ENCODE data around the gene IFFO2. TPM values are rescaled to one million over a fixed set of nuclear protein-coding genes. Genes with fewer than 3 reads are reported as not detected.

Gene IFFO2
- total RNA-seq, 2 experiments from 2014 or later: 21.6 to 21.8 TPM

DNA sequence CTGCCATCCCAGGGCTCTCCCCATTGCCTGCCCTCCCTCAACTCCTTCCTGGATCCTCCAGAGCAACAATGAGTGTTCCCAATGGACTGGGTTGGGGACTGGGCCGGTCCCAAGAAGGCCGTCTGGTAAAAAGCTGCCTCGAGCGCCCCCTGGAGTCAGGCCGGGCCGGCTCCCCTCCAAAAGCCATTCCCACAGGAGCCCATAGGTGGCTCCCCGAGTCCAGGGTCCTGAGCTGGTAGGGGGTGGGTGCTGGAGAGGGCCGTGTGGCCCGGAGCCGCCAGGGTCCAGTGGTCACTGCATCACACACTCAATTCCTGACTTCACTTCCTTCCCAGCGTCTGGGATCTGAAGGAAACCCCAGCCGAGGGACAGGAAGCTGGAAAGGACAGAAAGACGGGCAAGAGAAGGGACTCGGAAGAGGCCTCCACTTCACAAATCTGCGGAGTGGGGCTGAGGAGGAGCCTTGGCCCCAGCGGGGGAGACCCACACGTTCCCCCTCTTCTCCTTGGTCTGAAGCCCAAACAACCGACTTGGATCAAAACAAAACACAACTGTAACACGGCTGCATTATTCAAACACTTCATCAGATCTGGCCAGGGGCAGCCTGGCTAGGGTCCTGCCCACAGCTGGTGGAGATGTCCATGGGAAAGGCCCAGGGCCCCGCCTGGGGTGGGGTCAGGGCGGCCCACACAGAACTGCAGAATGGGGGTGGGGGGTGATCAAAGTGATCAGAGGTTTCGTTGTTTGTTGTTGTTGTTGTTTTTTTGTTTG is 43.2 kb downstream of the IFFO2 start:
- Mint-ChIP-seq H3K36me3 (peaks cover 8% of the 10 kb centered on the region), H3K27me3 (no peaks in the 10 kb centered on the region), H3K4me1 (peaks cover 2% of the 10 kb centered on the region), H3K9me3 (no peaks in the 10 kb centered on the region), H3K4me3 (no peak overlapping the region), H3K27ac (no peak overlapping the region)
- DNase-seq: peak; percentile 82
- POLR2A ChIA-PET: interaction anchor here (1.4 to 3.7 kb wide), 2 partner anchors 14 to 42 kb away, joined by 4 to 17 read pairs; no protein-coding TSS in a partner anchor
- peak; percentile 71 for ATAC-seq (ENCODE audit: low read depth)

DNA sequence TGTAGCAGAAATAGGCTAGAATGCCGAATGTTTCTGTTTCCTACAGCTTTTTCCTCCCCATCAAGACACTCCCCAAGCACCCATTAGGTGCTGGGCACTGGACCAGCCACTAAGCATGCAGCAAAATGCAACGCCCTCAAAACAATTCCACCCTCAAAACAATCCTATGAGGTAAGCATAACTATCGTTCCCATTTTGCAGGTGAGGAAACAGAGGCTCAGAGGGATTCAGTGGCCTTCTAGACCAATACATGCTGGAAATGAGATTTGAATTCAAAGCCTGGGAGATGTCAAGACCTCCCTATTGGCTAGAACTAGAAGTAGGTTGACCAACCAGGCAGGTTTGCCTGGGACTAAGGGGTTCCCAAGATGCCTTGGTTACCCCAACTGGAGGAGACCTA is 43.9 kb downstream of the IFFO2 start:
- Mint-ChIP-seq H3K9me3 (no peaks in the 10 kb centered on the region), H3K36me3 (peaks cover 8% of the 10 kb centered on the region), H3K27ac (no peak overlapping the region), H3K4me3 (no peak overlapping the region), H3K4me1 (peaks cover 3% of the 10 kb centered on the region), H3K27me3 (no peaks in the 10 kb centered on the region)
- DNase-seq: no peak
- ATAC-seq (ENCODE audit: low read depth): no peak
- POLR2A ChIA-PET: interaction anchor here (1.4 to 3.7 kb wide), 2 partner anchors 15 to 43 kb away, joined by 4 to 17 read pairs; no protein-coding TSS in a partner anchor

DNA sequence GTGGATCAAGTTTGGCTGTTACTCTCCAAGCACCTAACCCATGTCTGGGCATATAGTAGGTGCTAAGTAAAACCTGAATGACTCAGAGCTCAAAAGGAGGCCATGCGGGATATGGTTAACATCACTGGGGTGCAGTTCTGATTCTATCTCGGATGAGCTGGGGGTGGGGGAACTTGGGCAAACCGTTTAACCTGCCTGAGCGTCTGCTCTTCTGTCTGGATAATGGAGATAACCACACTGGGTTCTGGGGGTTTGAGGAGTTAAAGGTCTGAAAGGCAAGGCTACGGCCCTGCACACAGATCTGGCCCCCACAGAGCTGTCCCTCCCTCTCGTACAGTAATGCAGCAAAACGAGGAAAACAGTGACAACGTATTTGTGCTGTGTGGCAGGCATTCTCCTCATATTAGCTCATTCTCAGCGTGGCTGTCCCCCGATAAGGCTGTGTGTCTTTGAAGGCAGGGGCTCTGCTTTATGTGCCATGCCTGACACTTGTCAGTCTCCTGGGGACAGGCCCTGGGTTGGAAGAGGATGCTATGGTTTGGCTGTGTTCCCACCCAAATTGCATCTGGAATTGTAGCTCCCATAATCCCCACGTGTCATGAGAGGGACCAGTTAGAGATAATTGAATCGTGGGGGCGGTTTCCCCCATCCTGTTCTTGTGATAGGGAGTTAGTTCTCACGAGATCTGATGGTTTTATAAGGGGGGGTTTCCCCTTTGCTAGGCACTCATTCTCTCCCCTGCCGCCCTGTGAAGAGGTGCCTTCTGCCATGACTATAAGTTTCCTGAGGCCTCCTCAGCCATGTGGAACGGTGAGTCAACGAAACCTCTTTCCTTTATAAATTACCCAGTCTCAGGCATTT is 47.3 kb downstream of the IFFO2 start:
- Mint-ChIP-seq H3K4me3 (no peak overlapping the region), H3K4me1 (peaks cover 3% of the 10 kb centered on the region), H3K27ac (no peak overlapping the region), H3K27me3 (no peaks in the 10 kb centered on the region), H3K36me3 (peaks cover 8% of the 10 kb centered on the region), H3K9me3 (no peaks in the 10 kb centered on the region)
- POLR2A ChIA-PET: no interaction called here
- ATAC-seq (ENCODE audit: low read depth) (no peak), DNase-seq (no peak)

DNA sequence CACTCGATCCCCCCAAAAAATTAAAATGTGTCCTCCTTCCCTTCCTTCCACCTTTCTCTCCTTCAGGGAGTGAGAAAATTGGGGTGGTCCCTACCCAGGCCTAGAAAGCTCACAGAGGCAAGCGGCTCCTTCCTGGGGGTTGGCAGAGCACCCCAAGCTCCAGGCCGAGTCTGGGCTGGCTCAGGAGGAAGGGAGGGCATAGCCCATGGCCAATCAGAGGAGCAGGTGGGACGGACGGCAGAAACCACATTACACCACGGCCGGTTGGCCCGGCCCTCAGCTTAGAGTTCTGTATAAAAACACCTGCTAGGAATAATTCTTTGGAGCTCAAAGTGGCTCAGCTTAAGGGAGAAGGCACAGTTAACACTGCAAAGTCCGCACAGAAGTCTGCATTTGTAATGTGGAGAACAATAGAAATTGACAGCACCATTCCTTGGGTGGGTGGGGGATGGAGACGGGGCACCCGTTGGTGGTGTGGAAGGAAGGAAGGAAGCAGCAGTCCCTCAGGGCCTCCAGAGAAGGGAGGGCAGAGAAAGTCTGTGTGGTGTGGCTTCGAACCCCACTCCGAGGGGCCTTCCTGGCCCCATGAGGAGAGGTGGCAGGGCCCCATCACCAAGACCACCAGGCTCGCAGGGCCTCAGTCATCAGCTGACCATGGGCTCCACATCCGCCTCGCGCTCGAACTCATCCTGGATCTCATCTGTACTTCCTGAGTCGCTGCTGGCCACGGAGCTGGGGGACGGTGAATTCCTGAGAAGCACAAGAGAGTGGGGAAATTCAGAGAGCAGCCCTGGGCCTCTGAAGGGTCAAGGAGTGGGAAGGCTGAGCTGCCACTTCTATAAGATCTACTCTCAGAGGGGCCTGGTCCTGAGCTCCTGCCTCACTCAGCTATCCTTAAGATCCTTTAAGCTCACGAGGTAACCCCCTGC is 48.3 kb downstream of the IFFO2 start:
- POLR2A ChIA-PET: interaction anchor here (1.0 to 1.1 kb wide), 2 partner anchors 18 to 334 kb away, joined by 3 to 4 read pairs; no protein-coding TSS in a partner anchor
- Mint-ChIP-seq H3K4me3 (no peak overlapping the region), H3K36me3 (peaks cover 8% of the 10 kb centered on the region), H3K27me3 (no peaks in the 10 kb centered on the region), H3K9me3 (no peaks in the 10 kb centered on the region), H3K27ac (no peak overlapping the region), H3K4me1 (peaks cover 8% of the 10 kb centered on the region)
- DNase-seq (no peak), ATAC-seq (ENCODE audit: low read depth) (no peak)

DNA sequence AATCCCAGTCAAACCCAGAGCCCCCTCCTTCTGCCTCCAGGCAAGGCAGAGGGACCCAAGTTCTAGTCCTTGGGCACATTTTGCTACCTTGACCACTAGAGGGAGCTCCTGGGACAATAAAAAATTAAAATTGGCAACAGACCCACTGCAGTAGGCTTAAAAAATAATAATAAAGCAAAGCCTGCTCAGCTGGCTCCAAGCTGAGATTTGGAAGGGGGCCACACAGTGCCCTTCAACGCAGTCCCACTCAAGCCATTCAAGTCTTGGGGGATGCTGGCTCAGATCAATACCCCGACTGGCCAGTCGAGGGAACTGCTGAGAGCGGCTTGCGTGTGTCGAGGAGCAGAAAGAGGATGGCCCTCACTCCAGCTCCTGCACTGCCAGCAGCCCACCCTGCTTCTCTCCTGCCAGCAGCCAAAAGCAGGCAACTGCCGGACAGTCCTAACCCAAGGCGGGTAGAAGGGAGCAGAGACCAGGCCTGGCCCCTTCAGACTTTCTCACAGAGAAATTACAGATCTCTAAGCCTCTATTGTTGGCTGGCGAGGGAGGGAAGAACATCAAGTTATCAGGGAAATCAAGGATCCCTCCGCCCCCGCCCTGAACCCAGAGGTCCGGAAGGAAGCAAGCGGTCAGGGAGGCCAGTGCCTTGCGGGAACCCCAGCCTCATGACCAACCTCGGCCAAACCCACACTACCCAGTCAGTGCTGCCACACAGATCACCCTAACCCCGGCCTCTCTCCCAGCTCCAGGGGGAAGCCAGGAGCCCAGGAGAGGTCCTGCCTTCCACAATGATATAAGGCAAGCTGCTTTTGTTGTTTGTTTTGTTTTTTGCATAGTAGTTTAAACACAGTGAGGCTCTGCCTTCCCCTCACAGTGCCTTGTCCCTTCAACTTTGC is 49.2 kb downstream of the IFFO2 start:
- ATAC-seq (ENCODE audit: low read depth) (no peak), DNase-seq (peak; percentile 48)
- Mint-ChIP-seq H3K36me3 (peaks cover 8% of the 10 kb centered on the region), H3K4me3 (no peak overlapping the region), H3K27me3 (no peaks in the 10 kb centered on the region), H3K9me3 (no peaks in the 10 kb centered on the region), H3K4me1 (peaks cover 7% of the 10 kb centered on the region), H3K27ac (no peak overlapping the region)
- POLR2A ChIA-PET: interaction anchor here (0.8 to 1.1 kb wide), 3 partner anchors 19 to 335 kb away, joined by 3 to 4 read pairs (median 3); no protein-coding TSS in a partner anchor

DNA sequence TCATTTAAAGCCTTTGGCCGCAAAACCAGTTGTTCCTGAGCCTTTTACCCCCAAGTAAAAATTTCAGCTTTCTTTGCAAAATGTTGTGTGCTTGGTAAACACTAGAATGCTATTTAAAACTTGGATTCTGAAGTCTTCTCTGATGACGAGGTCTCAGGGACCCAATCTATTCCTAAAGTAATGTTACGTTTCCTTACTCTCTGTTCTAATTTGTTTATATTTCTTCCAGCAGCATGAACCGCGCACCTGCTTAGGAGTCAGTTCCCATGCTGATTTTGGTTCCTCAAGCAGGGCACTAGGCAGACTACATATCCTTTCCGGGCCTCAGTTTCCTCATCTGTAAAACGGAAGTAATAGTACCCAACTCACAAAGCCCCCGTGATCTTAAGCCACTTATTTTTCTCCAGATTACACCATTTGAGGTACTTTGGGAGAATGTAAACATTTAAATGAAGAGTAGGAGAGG is 53.2 kb downstream of the IFFO2 start:
- ATAC-seq (ENCODE audit: low read depth) (no peak), DNase-seq (no peak)
- no peaks in the 10 kb centered on the region for H3K9me3 Mint-ChIP-seq
- peak overlapping the region; percentile 94 for H3K27ac Mint-ChIP-seq
- POLR2A ChIA-PET: interaction anchor here (0.9 to 1.5 kb wide), 6 partner anchors 19 to 172 kb away, joined by 3 to 14 read pairs (median 4); no protein-coding TSS in a partner anchor
- peak overlapping the region; percentile 96 for H3K4me3 Mint-ChIP-seq
- peaks cover 12% of the 10 kb centered on the region for H3K27me3 Mint-ChIP-seq
- no peaks in the 10 kb centered on the region for H3K36me3 Mint-ChIP-seq
- peaks cover 23% of the 10 kb centered on the region for H3K4me1 Mint-ChIP-seq

DNA sequence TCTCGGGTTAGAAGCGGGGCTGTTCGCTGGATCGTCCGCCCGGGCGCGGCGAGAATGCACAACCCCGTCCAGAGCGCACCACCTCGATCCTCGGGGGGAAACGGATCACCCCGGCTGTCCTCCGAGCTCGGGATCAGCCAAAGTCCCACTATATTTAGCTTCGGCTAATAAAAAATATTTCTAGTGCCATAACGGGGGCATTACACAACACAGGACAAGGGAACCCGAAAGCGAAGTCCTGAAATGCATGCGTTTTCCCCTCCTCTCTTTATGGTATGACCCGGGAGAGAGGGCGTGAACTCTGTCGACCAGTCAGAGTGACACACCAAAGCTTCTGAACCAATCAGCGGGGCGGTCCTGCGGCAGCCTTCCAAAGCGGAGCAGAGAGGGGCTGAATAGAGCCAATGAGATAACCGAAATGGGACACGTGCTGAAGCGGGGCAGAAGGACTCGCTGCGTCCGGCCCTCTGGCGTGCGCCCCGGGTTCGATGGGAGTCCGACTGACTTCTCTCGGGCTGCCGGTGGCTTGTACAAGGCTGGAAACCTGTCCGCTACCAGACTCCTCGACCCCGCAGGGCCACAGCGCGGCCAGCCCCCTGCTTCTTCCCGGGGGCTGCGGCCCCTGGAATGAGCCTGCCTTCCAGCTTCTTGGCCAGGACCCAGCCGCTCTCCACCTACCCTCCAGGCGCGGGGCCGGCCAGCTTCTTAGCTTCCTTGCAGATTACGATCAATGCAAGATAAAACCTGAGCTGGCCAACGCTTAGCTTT is 53.8 kb downstream of the IFFO2 start, which contains the start of gene ALDH4A1:
Gene ALDH4A1, minus strand, starts transcription at position 33 of the 768 bp plus-strand sequence. Its CDS starts 32 bp downstream, at position 1.
- Mint-ChIP-seq H3K27me3 (peaks cover 12% of the 10 kb centered on the region), H3K9me3 (no peaks in the 10 kb centered on the region), H3K36me3 (no peaks in the 10 kb centered on the region), H3K27ac (peak within 1 kb of the TSS; percentile 94), H3K4me1 (peaks cover 22% of the 10 kb centered on the region), H3K4me3 (peak within 1 kb of the TSS; percentile 96)
- POLR2A ChIA-PET: interaction anchor here (0.9 to 1.5 kb wide), 6 partner anchors 19 to 172 kb away, joined by 3 to 14 read pairs (median 4); no protein-coding TSS in a partner anchor
- peak; percentile 99 for ATAC-seq (ENCODE audit: low read depth)
- DNase-seq: peak; percentile 84

DNA sequence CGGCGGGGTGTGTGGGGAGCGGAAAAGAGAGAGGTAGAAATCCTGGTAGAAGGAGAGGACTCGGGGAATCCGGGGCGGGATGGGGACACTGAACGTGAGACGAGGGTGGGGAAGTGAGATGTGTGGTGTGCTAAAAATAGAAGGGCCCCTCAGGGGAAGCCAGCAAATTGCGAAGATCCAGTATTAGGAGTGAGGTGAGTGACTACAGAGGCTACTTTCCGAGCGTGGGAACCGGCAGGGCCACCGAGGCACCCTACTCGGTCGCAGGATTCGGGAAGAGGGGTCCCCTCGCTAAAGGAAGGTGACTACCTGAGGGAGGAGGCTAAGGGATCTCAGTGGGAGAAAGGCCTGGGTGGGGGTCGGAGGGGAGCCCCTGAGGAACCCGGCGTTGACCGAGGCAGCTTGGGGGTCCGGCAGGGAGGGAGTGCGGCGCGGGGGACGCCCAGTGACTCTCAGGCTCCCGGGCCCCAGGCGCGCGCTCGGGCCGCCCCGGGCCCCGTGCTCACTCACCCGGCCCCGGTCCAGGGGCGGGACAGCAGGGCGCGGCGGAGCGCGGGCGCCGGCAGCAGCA is 54.4 kb downstream of the IFFO2 start:
- Mint-ChIP-seq H3K4me1 (peaks cover 22% of the 10 kb centered on the region), H3K27me3 (peaks cover 12% of the 10 kb centered on the region), H3K4me3 (peak overlapping the region; percentile 96), H3K36me3 (no peaks in the 10 kb centered on the region), H3K9me3 (no peaks in the 10 kb centered on the region), H3K27ac (peak overlapping the region; percentile 94)
- POLR2A ChIA-PET: interaction anchor here (1.2 to 1.5 kb wide), 5 partner anchors 18 to 173 kb away, joined by 3 to 14 read pairs (median 4); no protein-coding TSS in a partner anchor
- DNase-seq: no peak
- ATAC-seq (ENCODE audit: low read depth): no peak

DNA sequence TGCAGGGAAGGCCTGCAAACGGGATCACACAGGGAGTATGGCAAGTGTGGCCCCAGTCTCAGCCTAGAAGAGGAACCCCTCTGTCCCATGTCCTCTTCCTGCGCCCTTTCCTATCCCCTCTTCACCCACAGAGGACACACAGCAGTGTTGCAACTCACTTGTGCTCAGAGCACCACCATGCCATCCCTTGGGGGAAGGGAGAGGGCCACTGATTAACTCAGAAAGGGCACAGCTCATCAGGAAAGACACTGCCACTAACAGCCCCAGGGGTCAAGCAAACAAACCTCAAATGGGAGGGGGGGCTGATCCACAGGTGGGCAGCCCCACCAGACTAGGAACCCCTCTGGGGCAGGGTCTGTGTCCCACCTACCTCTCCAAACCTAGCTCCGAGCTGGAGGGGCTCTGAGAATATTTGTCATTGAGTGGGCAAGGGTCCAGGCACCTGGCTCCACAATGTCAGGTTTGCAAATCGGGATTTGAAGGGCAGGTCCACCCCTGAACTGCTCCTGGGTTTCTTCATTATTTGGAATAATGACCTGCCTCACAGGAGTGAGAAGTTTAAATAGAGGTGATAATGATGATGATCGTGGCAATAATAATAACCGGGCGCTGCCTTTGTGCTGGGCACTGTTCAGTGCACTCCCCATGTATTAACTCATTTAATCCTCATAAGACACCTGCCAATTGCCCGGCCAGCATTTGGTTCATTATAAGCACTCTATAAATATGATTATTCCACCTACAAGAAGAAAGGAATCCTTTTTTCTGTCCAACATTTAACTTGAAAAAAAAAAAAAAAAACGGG is 55.1 kb downstream of the IFFO2 start:
- DNase-seq (no peak), ATAC-seq (ENCODE audit: low read depth) (no peak)
- POLR2A ChIA-PET: no interaction called here

DNA sequence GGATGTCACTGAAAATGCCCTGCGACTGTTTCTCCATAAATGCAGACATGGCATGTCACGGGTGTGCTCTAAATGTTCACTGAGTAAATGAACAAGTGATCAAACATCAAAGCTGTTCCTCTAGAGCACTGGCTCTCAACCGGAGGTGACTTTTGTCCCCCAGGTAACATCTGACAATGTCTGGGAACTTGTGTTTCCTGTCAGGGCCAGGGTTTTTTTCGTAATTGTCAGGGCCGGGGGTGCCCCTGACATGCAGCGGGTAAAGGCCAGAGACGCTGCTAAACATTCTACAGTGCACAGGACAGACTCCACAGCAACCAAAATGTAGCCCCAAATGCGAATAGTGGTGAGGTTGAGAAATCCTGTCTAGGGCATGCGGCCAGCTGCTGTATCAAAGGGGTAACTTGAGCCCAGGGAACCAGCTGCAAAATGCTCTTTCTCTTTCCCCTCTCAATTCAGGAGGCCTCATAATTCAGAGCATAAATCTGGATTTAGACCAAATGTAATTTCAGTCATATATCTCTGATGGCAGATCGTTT is 56.1 kb downstream of the IFFO2 start:
- H3K36me3 Mint-ChIP-seq: no peaks in the 10 kb centered on the region
- H3K9me3 Mint-ChIP-seq: no peaks in the 10 kb centered on the region
- POLR2A ChIA-PET: no interaction called here
- no peak for DNase-seq
- no peak overlapping the region for H3K27ac Mint-ChIP-seq
- peaks cover 12% of the 10 kb centered on the region for H3K27me3 Mint-ChIP-seq
- peaks cover 22% of the 10 kb centered on the region for H3K4me1 Mint-ChIP-seq
- H3K4me3 Mint-ChIP-seq: no peak overlapping the region
- ATAC-seq (ENCODE audit: low read depth): no peak

More for the DNA sequence above, 55.1 kb downstream of the IFFO2 start:
- Mint-ChIP-seq H3K4me1 (peaks cover 22% of the 10 kb centered on the region), H3K4me3 (peak overlapping the region; percentile 96), H3K27me3 (peaks cover 12% of the 10 kb centered on the region), H3K9me3 (no peaks in the 10 kb centered on the region), H3K36me3 (no peaks in the 10 kb centered on the region), H3K27ac (peak overlapping the region; percentile 81)

Measured in activated naive CD8-positive, alpha-beta T cell treated with anti-CD3 and anti-CD28 coated beads, Interleukin-2, amount 10 ng/mL, durations not matched to agents 7 days and 5 days (primary cell).